Mesenteric fat pad (tissue), 1 donor: Measurements from ENCODE around the gene ANXA2. TPM values are rescaled to one million over a fixed set of nuclear protein-coding genes. Genes with fewer than 3 reads are reported as not detected.
"Not testable (repeated sequence)": the region's sequence is repeated elsewhere in the genome, so short reads cannot be mapped to it uniquely, and the experiment has no call there.

Experiments used
- DNase-seq: peaks from one replicate; pipeline ENCODE4 v3.0.0-alpha.2; 2020; ENCODE audit warnings: low spot score
- total RNA-seq: library from RNA; stranded (reverse); fragmentation: NEBNext Ultra II Directional; extraction: Animal tissue kit (Norgen Biotek cat#: 25700); gene quantifications from one replicate; pipeline ENCODE4 v1.2.1, GENCODE V29; 2021
- donor health status: DM: yes; HTN: yes; CAD: no.

ANXA2 gene
- total RNA-seq, 1 donor from 2014 or later, result 1,205 TPM

DNA sequence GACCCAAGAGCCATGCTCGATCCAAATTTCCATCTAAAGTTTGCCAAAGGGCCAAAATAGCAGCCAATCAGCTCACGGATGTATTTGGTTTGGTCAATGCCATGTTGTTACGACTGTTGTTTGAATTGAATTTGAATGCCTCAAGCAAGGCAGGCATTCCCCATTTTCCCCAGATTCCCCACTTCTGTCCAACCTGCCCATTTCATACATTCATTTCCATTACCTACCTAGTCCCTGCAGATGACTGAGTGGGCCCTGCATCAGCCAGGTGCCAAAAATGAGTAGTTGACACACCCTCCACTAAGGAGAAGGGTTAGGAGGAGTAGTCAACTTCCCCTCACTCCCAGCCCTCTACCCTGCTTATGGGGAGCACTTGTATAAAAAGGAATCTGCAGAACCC, 51.7 kb downstream of the ANXA2 start:
- no peak for DNase-seq

- no peak for DNase-seq
Observed at GRCh38 chr15:60345598-60345997, 52.2 kb downstream of the ANXA2 start.

DNA sequence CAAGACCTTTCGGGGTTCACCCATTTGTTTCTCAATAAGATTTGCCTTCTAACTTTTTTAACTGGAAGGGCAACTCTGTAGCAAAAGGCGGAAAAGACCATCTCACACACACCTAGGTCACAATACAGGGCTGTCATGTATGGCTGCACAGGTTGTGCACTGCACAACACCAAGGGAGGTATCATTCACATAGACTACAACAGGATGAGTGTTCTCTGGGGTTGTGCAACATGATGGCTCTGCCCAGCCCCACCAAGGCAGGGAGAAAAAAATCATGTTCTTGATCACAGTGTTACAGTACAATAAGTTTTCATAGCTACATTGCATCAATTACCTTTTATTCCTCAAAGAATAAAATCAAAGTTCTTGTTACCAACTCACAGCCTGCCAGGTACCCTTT, 52.8 kb downstream of the ANXA2 start:
- DNase-seq, result no peak

DNA sequence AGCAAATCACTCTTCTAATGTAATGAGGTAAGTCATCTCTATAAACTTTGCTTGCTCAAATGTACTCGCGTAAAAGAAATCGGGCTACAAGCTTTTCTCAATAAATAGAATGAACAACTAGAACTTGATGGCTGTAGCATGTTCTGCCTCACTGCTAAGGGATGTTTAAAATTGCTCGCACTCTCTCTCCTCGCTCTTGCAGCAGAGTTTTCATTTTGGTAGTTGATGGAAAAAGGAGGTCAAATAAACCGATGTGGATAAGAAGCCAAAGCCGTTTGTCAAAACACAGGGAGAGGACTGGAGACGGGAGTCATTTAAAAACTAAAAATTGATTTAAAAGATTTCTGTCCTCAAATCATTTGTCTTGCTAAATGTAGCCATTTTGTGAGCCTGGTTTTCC, 53.3 kb downstream of the ANXA2 start:
- DNase-seq, result no peak

- no peak for DNase-seq
Observed at GRCh38 chr15:60343221-60343970, 54.4 kb downstream of the ANXA2 start.

DNA sequence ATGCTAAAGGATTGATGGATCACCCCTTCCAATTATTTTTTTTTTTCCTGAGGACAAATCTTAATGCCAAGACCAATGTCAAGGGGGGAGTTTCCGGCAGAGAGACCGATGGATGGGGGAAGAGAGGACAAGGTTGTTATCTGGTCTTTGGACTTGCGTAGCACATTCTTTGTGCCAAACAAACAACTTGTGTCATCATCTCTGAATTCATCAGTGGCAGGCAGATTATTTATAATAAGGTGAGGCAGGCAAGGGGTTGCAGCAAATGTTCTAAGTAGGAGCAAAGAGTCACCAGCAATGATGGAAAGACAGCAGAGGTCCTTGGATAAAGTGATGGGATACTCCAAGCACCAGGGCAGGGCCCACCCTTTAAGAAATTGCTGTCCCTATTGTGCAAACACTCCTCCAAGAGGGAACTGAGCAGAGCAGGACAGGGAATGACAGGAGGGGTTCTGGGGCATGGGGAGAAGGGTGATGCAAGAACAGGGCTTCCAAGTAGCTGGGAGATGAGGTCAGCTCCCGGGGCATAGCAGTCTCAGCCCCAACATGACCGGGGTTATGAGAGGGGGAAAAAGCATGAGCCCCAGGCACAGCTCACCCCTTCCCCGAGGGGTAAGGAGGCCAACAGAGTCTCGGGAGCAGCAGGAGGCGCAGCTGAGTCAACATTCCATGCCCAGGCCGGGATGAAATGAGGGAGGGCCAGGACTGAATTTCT, 57.4 kb downstream of the ANXA2 start:
- no peak for DNase-seq

DNA sequence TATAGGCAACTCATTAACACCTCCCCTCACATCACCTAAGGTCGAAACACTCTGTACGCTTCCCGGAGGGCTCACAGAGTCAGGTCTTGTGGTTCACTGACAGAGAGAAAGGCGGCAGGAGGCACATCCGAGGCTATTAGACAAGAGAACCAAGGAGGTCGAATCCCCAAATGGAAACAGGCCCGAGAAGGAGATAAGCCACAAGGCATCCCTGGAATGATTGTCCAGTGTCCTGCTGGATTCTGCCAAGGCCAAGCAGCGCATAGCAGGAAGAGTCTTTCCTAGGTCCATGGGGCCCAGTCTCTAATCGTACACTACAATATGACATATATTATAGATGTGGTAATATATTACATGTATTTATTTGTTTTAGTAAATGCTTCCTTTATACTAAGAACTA, 58.5 kb downstream of the ANXA2 start:
- no peak for DNase-seq

- DNase-seq, result no peak
Observed at GRCh38 chr15:60338810-60339209, 59.0 kb downstream of the ANXA2 start.

- no peak for DNase-seq
Observed at GRCh38 chr15:60337076-60337475, 60.7 kb downstream of the ANXA2 start.

GRCh38 chr15:60335296-60335695, 62.5 kb downstream of the ANXA2 start:
- DNase-seq, result not testable (repeated sequence)

GRCh38 chr15:60328852-60329443, 68.8 kb downstream of the ANXA2 start:
- no peak for DNase-seq

DNA sequence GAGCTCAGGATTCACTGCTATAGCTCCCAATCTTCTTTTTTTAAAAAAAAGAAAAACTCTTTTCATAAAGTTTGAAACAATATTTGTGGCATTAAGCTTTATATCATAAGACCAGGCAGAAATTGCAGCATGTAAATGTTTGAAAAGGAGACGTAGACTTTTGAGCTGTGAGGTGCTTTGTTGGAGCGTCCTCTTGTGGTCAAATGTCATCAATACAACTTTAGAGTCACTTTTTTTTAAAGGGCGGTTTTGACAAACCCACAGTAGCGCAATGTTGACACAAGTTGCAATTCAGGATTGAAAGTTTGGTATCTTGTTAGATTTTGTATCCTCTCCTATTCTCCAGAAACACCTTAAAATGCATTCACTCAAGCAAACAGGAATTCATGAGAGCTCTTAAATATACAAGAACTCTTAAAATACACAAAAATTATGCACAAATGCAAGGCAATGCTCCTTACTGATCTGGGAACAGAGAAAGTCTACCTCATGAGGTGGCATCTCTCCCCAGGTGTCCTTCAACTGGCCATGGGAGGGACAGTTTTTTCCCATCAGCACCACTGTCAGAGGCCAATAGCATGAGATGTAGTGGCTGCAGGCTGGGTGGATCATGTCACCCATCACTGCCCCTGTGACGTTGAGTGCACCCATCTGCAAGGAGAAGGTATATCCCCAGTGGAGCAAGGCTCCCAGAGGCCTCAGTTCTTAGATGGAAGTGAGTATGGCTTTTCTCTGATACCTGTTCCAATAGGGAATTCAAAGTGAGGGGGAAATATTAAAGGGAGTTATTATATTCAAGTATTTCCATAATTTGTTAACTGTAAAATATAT, 70.7 kb downstream of the ANXA2 start:
- no peak for DNase-seq

- DNase-seq, result no peak
Observed at GRCh38 chr15:60326343-60326742, 71.4 kb downstream of the ANXA2 start.

- no peak for DNase-seq
Observed at GRCh38 chr15:60325905-60326304, 71.9 kb downstream of the ANXA2 start.

- no peak for DNase-seq
Observed at GRCh38 chr15:60324706-60325438, 72.9 kb downstream of the ANXA2 start.

- DNase-seq, result no peak
Observed at GRCh38 chr15:60323322-60323721, 74.5 kb downstream of the ANXA2 start.

- DNase-seq, result no peak
Observed at GRCh38 chr15:60320365-60320764, 77.4 kb downstream of the ANXA2 start.

DNA sequence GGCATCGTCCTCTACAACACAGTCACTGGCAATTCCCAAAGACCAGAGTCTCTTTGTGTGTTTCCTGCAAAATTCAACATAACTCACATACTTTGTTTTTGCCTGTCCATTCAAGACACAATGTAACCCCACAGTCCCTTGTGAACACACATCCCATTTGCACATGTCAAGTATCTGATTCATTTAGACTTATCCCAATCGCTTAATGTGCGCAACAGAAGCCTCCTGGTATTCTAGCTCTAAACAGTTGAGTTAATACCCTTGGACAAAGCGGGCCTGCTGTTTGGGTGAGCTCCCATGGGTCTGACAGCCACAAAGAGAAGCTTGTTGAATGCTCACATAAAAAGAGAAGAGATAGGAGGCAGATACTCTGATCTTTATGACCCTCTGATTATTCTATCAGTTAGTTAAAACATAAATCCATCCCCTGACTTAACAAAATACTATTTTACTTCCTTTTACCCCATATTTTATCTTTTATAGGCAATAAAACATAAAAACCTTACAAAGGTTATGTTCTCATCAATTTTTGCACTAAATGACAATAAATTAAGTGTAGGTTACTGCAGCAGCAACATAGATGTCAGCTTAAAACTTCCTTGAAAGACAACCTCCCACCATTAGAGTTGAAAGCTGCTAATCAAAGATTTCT, 79.4 kb downstream of the ANXA2 start:
- DNase-seq, result no peak

DNA sequence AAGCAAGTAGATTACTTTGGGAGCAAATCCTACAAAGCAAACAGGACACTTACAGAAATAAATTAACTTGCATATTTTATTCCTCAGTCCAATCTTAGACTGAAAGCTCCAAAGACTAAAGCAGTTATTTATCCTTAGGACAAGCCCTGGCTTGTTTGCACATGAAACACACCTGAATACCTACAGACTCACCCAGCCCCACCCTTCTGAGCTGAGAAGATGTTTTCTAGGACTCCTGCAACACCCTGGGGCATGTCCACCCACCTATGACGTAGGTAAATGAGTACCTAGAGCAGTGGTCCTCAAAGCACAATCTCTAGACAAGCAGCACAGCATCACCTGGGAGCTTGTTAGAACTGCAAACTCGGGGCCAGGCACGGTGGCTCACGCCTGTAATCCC, 80.8 kb downstream of the ANXA2 start:
- DNase-seq, result no peak

DNA sequence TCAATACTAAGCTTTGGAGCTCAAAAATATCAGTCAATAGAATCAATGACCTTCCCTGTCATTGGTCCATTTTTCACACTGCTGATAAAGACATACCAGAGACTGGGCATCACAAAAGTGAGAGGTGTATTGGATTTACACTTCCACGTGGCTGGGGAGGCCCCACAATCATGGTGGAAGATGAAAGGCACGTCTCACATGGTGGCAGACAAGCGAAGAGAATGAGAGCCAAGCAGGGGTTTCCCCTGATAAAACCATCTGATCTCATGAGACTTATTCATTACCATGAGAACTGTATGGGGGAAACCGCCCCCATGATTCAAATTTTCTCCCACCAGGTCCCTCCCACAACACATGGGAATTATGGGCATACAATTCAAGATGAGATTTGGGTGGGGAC, 81.9 kb downstream of the ANXA2 start:
- DNase-seq, result no peak
